Neuronal stem cell (in vitro differentiated cells): ENCODE measurements around the gene SNX11.
A peak's percentile ranks its signal among the peaks of the same experiment; 100 is the strongest.

Experiments
- DNase-seq: peaks from one replicate; pipeline ENCODE4 v3.0.0-alpha.2; 2013; ENCODE audit warnings: low spot score
- H2AFZ ChIP-seq: one replicate; pipeline ENCODE4 v1.6.1; 2013; ENCODE audit warnings: mild to moderate bottlenecking, low read length, inconsistent platforms
- H2AK5ac ChIP-seq: 2 replicates; pipeline ENCODE4 v1.6.1; 2013; ENCODE audit warnings: low read depth, mild to moderate bottlenecking, inconsistent platforms, low read length, moderate library complexity, mixed read lengths
- H2BK120ac ChIP-seq: 2 replicates; pipeline ENCODE4 v1.6.1; 2013; ENCODE audit warnings: low read depth, mild to moderate bottlenecking, inconsistent platforms, low read length, moderate library complexity, mixed read lengths
- H2BK12ac ChIP-seq: one replicate; pipeline ENCODE4 v1.6.1; 2013; ENCODE audit warnings: low read length, inconsistent platforms
- H2BK15ac ChIP-seq: 2 replicates; pipeline ENCODE4 v1.6.1; 2013; ENCODE audit warnings: mild to moderate bottlenecking, low read length, inconsistent platforms, mixed read lengths
- H2BK5ac ChIP-seq: one replicate; pipeline ENCODE4 v1.6.1; 2013; ENCODE audit warnings: inconsistent platforms, mild to moderate bottlenecking, low read length, moderate library complexity
- H3K14ac ChIP-seq: one replicate; pipeline ENCODE4 v1.6.1; 2013; ENCODE audit warnings: low read length, inconsistent platforms
- H3K18ac ChIP-seq: 2 replicates; pipeline ENCODE4 v1.6.1; 2013; ENCODE audit warnings: low read length, inconsistent platforms
- H3K23ac ChIP-seq: 2 replicates; pipeline ENCODE4 v1.6.1; 2013; ENCODE audit warnings: low read depth, mild to moderate bottlenecking, mixed read lengths, low read length, inconsistent platforms; ENCODE audit not compliant: poor library complexity
- H3K27ac ChIP-seq: replicated peaks from 3 replicates; pipeline ENCODE4 v1.5.1; 2013; ENCODE audit warnings: low read length, inconsistent platforms
- H3K27me3 ChIP-seq, 3 experiments: 2 replicates each; pipeline ENCODE4 v1.6.1; 2013; ENCODE audit warnings: low read length in 3 of 3, mild to moderate bottlenecking in 2 of 3, inconsistent platforms in 1 of 3, low read depth in 1 of 3, mixed read lengths in 1 of 3, moderate library complexity in 1 of 3; ENCODE audit not compliant: control insufficient read depth in 3 of 3, insufficient read depth in 3 of 3
- H3K36me3 ChIP-seq, 2 donors: replicated peaks in 1 of 2; 2 replicates each; pipeline ENCODE4 v1.6.1; 2013; ENCODE audit warnings: low read length in 2 of 2; ENCODE audit not compliant: control insufficient read depth in 2 of 2, insufficient read depth in 2 of 2
- H3K4ac ChIP-seq: 2 replicates; pipeline ENCODE4 v1.6.1; 2013; ENCODE audit warnings: inconsistent platforms, mild to moderate bottlenecking, low read length, moderate library complexity
- H3K4me1 ChIP-seq, 2 donors: 1 replicate in 1 of 2; 2 replicates in 1 of 2; pipeline ENCODE4 v1.6.1; 2013; ENCODE audit warnings: low read length in 2 of 2, low read depth in 1 of 2; ENCODE audit not compliant: control insufficient read depth in 2 of 2, insufficient read depth in 1 of 2
- H3K4me2 ChIP-seq: one replicate; pipeline ENCODE4 v1.6.1; 2013; ENCODE audit warnings: mild to moderate bottlenecking, low read length, inconsistent platforms; ENCODE audit not compliant: insufficient read depth, poor library complexity, severe bottlenecking
- H3K4me3 ChIP-seq, 2 donors: 2 replicates each; pipeline ENCODE4 v1.5.1; 2013; ENCODE audit warnings: low read length in 2 of 2, mild to moderate bottlenecking in 2 of 2, inconsistent platforms in 1 of 2, moderate library complexity in 1 of 2
- H3K79me1 ChIP-seq: one replicate; pipeline ENCODE4 v1.6.1; 2013; ENCODE audit warnings: low read depth, mild to moderate bottlenecking, inconsistent platforms, low read length, moderate library complexity
- H3K9ac ChIP-seq: one replicate; pipeline ENCODE4 v1.6.1; 2013; ENCODE audit warnings: mild to moderate bottlenecking, low read depth, low read length, inconsistent platforms; ENCODE audit not compliant: poor library complexity
- H3K9me3 ChIP-seq, 2 donors: replicated peaks in 1 of 2; 2 replicates each; pipeline versions ENCODE3 to v1.6.1; 2013; ENCODE audit warnings: low read length in 2 of 2, mild to moderate bottlenecking in 2 of 2, inconsistent platforms in 1 of 2, low read depth in 1 of 2, mixed read lengths in 1 of 2, moderate library complexity in 1 of 2; ENCODE audit not compliant: control insufficient read depth in 2 of 2, insufficient read depth in 1 of 2
- H4K8ac ChIP-seq: one replicate; pipeline ENCODE4 v1.6.1; 2013; ENCODE audit warnings: low read depth, mild to moderate bottlenecking, inconsistent platforms, low read length, moderate library complexity
- H4K91ac ChIP-seq: one replicate; pipeline ENCODE4 v1.6.1; 2013; ENCODE audit warnings: low read length, low read depth, mild to moderate bottlenecking, inconsistent platforms; ENCODE audit not compliant: poor library complexity
- WGBS, 2 donors: extraction: QIAGEN DNeasy Blood & Tissue Kit; methylation state at CpG; one replicate each; pipeline ENCODE4 v1.1.7; 2013; ENCODE audit warnings: missing lambda C conversion rate in 2 of 2, mixed read lengths in 1 of 2; ENCODE audit not compliant: insufficient read length in 2 of 2, insufficient replicate concordance in 1 of 2; ENCODE audit errors: extremely low coverage in 2 of 2; 5-methylcytosine and 5-hydroxymethylcytosine counted together

SNX11 gene

GRCh38 chr17:48113201-48113676 lies 5.7 kb downstream of the SNX11 start:
- no peak overlapping the region for H3K14ac ChIP-seq
- no peak overlapping the region for H4K91ac ChIP-seq
- DNase-seq: no peak
- no peak overlapping the region for H3K4me3 ChIP-seq
- no peak overlapping the region for H3K4ac ChIP-seq
- no peak overlapping the region for H4K8ac ChIP-seq
- peaks cover 4 to 5% of the 10 kb centered on the region in 2 donors for H3K4me1 ChIP-seq
- H2AK5ac ChIP-seq: no peak overlapping the region
- peaks cover 4 to 39% of the 10 kb centered on the region in 2 donors for H3K36me3 ChIP-seq
- H3K9me3 ChIP-seq: no peaks in the 10 kb centered on the region
- no peak overlapping the region for H3K23ac ChIP-seq
- no peak overlapping the region for H3K18ac ChIP-seq
- H2AFZ ChIP-seq: no peak overlapping the region
- no peak overlapping the region for H3K9ac ChIP-seq
- WGBS, 2 donors: no CpG with 5 or more reads among the region's 5 CpGs
- no peak overlapping the region for H2BK12ac ChIP-seq
- H2BK15ac ChIP-seq: no peak overlapping the region
- no peak overlapping the region for H3K27ac ChIP-seq
- H2BK120ac ChIP-seq: no peak overlapping the region
- H2BK5ac ChIP-seq: no peak overlapping the region
- H3K4me2 ChIP-seq: no peak overlapping the region
- H3K27me3 ChIP-seq: no peaks in the 10 kb centered on the region
- no peaks in the 10 kb centered on the region for H3K79me1 ChIP-seq

GRCh38 chr17:48121923-48122664 lies 14.5 kb downstream of the SNX11 start:
- Histone ChIP-seq H3K23ac (no peak overlapping the region), H4K91ac (no peak overlapping the region), H2BK12ac (no peak overlapping the region), H2AK5ac (no peak overlapping the region), H2AFZ (peak overlapping the region; percentile 7), H2BK15ac (no peak overlapping the region), H3K9me3 (no peaks in the 10 kb centered on the region), H3K9ac (no peak overlapping the region), H3K14ac (no peak overlapping the region), H3K4me2 (no peak overlapping the region), H4K8ac (no peak overlapping the region), H3K4me1 (peaks cover 15 to 19% of the 10 kb centered on the region in 2 donors), H3K27ac (peak overlapping the region; percentile 59), H3K4me3 (no peak overlapping the region), H2BK120ac (no peak overlapping the region), H3K18ac (no peak overlapping the region), H2BK5ac (no peak overlapping the region), H3K79me1 (no peaks in the 10 kb centered on the region), H3K27me3 (no peaks in the 10 kb centered on the region), H3K4ac (no peak overlapping the region), H3K36me3 (peaks cover 12 to 66% of the 10 kb centered on the region in 2 donors)
- WGBS, 2 donors: no CpG with 5 or more reads among the region's 9 CpGs
- no peak for DNase-seq

- no CpG with 5 or more reads among the region's 3 CpGs for WGBS, 2 donors
- Histone ChIP-seq H3K23ac (no peak overlapping the region), H3K4ac (no peak overlapping the region), H2AFZ (peak overlapping the region; percentile 13), H3K36me3 (peaks cover 12 to 63% of the 10 kb centered on the region in 2 donors), H3K79me1 (no peaks in the 10 kb centered on the region), H2BK5ac (no peak overlapping the region), H3K27me3 (no peaks in the 10 kb centered on the region), H3K4me3 (no peak overlapping the region), H3K9me3 (no peaks in the 10 kb centered on the region), H3K18ac (no peak overlapping the region), H2AK5ac (no peak overlapping the region), H4K91ac (no peak overlapping the region), H3K4me1 (peaks cover 15 to 19% of the 10 kb centered on the region in 2 donors), H3K14ac (no peak overlapping the region), H2BK12ac (no peak overlapping the region), H4K8ac (no peak overlapping the region), H2BK15ac (no peak overlapping the region), H2BK120ac (no peak overlapping the region), H3K9ac (no peak overlapping the region), H3K4me2 (no peak overlapping the region), H3K27ac (peak overlapping the region; percentile 59)
- DNase-seq: no peak
These were observed 15.1 kb downstream of the SNX11 start for GRCh38 chr17:48122665-48123045.

GRCh38 chr17:48123111-48123510 lies 15.5 kb downstream of the SNX11 start:
- H3K27ac ChIP-seq: no peak overlapping the region
- H3K27me3 ChIP-seq: no peaks in the 10 kb centered on the region
- no peak overlapping the region for H3K4me2 ChIP-seq
- no peak overlapping the region for H2BK120ac ChIP-seq
- no peak overlapping the region for H2BK12ac ChIP-seq
- no peak overlapping the region for H3K14ac ChIP-seq
- no peaks in the 10 kb centered on the region for H3K9me3 ChIP-seq
- no peak overlapping the region for H3K18ac ChIP-seq
- H2BK5ac ChIP-seq: no peak overlapping the region
- no peak overlapping the region for H3K9ac ChIP-seq
- peaks cover 12 to 58% of the 10 kb centered on the region in 2 donors for H3K36me3 ChIP-seq
- H2AK5ac ChIP-seq: no peak overlapping the region
- no peak overlapping the region for H4K8ac ChIP-seq
- no peak overlapping the region for H2BK15ac ChIP-seq
- peak overlapping the region; percentile 13 for H2AFZ ChIP-seq
- H3K4me1 ChIP-seq: peaks cover 15 to 19% of the 10 kb centered on the region in 2 donors
- H3K4me3 ChIP-seq: no peak overlapping the region
- no CpG with 5 or more reads among the region's 6 CpGs for WGBS, 2 donors
- no peak overlapping the region for H3K4ac ChIP-seq
- H4K91ac ChIP-seq: no peak overlapping the region
- H3K23ac ChIP-seq: no peak overlapping the region
- DNase-seq: no peak
- no peaks in the 10 kb centered on the region for H3K79me1 ChIP-seq
